Endometrial microvascular endothelial cells (primary cell): ENCODE data around the gene DNAH3. TPM values are rescaled to one million over a fixed set of nuclear protein-coding genes. Genes with fewer than 3 reads are reported as not detected.
"Not testable (repeated sequence)": the region's sequence is repeated elsewhere in the genome, so short reads cannot be mapped to it uniquely, and the experiment has no call there.

ENCODE experiments used
- in situ Hi-C: cut with HindIII; loops from 2 replicates; pipeline ENCODE4 v1.10.0; 2017; ENCODE audit warnings: low sequenced_read_pairs, low pct_unique_long_range_greater_than_20kb; ENCODE audit errors: inconsistent ontology term
- total RNA-seq: library from RNA; depleted of rRNA; stranded (reverse); fragments of >200 nt; gene quantifications from one replicate; pipeline ENCODE4 v1.2.3, GENCODE V29; 2015; ENCODE audit errors: inconsistent ontology term

DNAH3 gene
- total RNA-seq, 1 donor from 2014 or later = 0.09 TPM

GRCh38 chr16:20973201-20973600 lies 177.4 kb downstream of the DNAH3 start:
- in situ Hi-C loops = not testable (repeated sequence)

DNA sequence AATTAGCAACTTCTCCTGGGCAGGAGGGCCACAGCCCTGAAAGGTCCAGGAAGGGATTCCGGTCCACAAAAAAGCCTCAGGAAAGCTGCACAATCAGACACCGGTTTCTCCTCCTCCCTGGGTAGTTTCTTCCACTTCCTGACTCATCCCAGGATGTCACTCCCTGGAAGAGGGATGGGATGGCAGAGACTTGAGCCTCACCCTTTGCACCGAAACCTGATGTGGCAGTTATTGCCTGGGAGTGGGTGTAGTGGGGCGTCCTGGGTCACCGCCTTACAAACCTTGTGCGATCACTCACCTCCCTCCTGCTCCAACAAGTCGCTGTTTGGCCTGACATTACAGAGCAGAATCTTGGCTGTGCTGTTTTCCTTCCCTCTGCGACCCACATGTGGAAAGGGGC lies 179.2 kb downstream of the DNAH3 start:
- in situ Hi-C loops = no loop called here

DNA sequence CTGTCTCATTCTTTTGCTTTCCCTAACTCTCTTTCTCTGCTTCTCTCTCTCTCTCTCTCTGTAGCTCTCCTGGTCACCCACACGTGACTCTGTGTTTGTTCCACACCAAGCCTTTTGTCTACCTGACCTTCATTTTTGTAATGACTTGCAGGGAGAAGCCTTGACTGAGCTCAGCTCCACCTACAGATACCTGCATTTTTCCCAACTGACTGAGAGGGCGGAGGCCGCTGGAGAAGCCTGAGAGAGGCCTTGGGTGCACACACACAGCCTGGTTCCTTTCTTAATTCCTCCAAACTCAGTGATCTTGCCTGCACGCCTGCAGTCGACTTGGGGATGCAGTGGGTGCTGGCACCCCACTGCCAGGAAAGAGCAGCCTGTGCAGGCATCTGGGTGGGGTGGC lies 181.3 kb downstream of the DNAH3 start:
- in situ Hi-C loops = no loop called here

- in situ Hi-C loops = no loop called here
Measured at GRCh38 chr16:20968765-20969164, 181.9 kb downstream of the DNAH3 start.

DNA sequence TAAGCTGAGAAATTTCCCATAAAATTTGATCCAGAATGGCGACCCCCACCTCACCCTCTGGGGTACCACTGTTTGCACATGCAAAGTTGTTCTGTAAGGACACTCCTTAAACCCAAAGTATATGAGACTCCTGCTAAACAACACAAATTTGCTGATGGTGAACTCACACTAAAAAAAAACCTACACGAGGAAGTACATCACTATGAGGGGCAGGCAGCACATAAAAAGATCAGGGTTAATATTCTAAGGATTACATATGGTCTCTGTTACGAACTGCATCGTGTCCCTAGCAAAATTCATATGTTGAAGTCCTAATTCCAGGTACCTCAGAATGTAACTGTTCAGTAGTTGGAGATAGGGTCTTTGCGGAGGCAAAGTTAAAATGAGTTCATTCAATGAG lies 189.7 kb downstream of the DNAH3 start:
- in situ Hi-C loops = no loop called here

GRCh38 chr16:20957153-20957552 lies 193.5 kb downstream of the DNAH3 start:
- in situ Hi-C loops = no loop called here

DNA sequence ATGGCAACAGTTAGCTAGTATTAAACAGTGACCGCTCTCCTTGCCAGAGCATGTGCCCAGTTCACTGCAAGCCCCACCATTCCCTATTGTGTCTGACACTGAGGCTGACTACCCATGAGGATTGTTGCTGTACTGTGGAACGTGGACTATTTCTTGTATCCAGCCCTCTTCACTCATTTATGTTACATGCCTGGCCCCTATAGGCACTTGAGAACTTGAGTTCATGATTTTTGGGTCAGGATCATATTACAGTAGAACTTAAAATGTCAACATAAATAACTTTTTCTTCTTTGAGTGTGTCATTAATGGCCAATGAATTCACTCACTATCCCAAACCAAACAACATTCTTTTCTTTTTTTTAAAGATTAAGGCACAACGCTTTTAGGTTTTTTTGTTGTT lies 194.3 kb downstream of the DNAH3 start:
- in situ Hi-C loops = no loop called here

- in situ Hi-C loops = no loop called here
Measured at GRCh38 chr16:20954574-20954973, 196.1 kb downstream of the DNAH3 start.

DNA sequence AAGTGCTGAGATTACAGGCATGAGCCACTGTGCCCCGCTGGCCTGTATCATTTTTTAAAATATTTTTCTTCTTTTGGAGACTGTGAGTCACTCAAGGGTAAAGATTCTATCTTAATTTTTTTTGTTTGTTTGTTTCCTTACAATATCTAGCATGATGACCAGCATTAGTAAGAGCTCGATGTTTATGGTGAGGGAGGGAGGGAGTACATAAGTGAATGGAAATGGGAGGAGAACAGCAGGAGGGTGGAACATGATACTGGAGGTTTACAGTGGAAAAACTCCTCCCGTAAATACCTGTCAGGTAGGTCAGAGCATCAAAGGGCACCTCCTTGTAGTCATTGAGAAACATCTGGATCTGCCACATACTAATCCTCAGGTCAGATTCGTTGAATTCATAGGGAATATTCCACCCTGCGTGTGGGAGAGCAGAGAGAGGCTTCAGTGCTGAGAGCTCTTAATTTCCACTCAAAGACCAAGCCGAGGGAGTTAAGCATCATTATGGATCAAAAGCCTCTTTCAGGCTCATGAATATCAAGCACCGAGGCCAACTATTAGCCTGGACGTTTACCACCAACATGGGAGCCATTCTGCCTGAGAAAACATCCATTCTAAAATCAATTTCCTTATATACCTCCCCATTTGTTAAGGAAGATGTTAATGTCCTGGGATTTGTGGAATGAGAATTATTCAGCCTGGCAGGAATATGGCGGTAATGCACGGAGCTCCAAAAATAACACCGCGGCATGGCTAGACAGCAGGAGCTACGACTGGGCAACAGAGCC lies 198.3 kb downstream of the DNAH3 start:
- in situ Hi-C loops = no loop called here

DNA sequence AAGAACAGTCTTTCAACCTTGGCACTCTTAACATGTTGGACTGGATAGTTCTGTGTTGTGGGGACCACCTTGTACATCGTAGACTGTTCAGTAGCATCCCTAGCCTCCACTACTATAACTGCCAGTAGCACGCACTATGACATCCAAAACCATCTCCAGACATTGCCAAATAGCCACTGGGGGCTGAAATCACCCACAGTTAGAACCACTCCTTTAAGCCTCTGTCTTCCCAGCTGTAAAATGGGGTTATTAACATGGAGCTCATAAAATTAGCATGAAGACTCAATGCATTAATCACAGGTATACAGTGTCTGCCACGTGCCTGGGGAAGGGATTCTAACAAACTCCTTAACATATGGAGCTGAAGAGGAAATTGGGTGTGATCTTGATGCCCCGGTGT lies 200.4 kb downstream of the DNAH3 start:
- in situ Hi-C loops = no loop called here

- in situ Hi-C loops = no loop called here
Measured at GRCh38 chr16:20949660-20950059, 201.0 kb downstream of the DNAH3 start.

GRCh38 chr16:20948444-20948843 lies 202.2 kb downstream of the DNAH3 start:
- in situ Hi-C loops = no loop called here

GRCh38 chr16:20946015-20946629 lies 204.5 kb downstream of the DNAH3 start:
- in situ Hi-C loops = no loop called here

GRCh38 chr16:20945575-20945875 lies 205.1 kb downstream of the DNAH3 start:
- in situ Hi-C loops = not testable (repeated sequence)

- in situ Hi-C loops = no loop called here
Measured at GRCh38 chr16:20944861-20945574, 205.6 kb downstream of the DNAH3 start.

GRCh38 chr16:20942256-20942655 lies 208.4 kb downstream of the DNAH3 start:
- in situ Hi-C loops = no loop called here

GRCh38 chr16:20941636-20941926 lies 209.1 kb downstream of the DNAH3 start:
- in situ Hi-C loops = no loop called here

DNA sequence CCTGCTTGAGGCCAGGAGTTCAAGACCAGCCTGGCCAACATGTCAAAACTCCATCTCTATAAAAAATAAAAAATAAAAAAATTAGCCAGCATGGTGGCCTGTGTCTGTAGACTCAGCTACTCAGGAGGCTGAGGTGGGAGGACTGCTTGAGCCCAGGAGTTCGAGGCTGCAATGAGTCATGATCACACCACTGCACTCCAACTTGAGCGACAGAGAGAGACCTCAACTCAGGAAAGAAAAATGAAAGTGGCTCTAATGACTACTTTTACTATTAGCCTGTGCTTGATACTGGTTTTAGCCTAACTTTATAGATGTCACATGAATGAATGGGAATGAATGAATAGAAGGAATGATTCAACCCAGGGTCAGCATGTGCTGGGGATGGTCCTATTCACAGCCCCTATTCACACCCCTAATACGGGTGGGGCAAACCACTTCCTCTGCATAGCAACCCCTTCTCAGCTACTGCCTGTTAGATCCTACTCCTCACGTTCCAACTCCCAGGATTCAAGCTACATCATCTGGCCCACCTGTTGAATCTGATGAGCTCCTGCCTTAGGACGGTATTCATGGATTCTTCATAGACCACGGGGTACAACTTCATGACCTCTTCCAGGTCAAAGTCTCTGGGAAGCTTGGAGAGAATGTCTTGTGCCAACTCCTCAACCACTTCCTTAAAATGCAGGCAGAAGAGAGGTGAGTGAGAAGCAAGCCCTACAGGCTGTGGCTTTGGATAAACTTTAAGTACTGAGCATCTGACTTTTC lies 209.6 kb downstream of the DNAH3 start:
- in situ Hi-C loops = no loop called here

DNA sequence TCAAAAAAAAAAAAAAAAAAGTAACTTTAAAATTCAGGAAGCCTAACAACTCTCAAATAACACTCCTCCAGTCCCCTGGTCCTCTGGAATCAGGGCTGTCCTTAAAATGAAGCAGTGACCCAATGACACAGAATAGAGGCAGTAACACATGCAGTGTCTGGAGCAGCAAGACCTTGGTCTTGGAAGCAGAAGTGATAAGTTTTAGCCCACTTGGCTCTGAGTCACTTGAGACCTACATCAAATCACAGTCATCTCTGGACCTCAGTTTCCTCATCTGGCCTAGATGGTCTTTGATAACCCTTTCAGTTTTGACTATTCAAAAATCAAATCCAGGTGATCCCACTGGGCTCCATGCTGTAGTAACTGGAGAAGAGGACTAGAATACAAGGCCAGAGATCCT lies 211.0 kb downstream of the DNAH3 start:
- in situ Hi-C loops = no loop called here

GRCh38 chr16:20938426-20938825 lies 212.2 kb downstream of the DNAH3 start:
- in situ Hi-C loops = no loop called here
